ENCODE measurements around the gene CTSA.
A peak's percentile ranks its signal among the peaks of the same experiment; 100 is the strongest.

Gene CTSA

DNA sequence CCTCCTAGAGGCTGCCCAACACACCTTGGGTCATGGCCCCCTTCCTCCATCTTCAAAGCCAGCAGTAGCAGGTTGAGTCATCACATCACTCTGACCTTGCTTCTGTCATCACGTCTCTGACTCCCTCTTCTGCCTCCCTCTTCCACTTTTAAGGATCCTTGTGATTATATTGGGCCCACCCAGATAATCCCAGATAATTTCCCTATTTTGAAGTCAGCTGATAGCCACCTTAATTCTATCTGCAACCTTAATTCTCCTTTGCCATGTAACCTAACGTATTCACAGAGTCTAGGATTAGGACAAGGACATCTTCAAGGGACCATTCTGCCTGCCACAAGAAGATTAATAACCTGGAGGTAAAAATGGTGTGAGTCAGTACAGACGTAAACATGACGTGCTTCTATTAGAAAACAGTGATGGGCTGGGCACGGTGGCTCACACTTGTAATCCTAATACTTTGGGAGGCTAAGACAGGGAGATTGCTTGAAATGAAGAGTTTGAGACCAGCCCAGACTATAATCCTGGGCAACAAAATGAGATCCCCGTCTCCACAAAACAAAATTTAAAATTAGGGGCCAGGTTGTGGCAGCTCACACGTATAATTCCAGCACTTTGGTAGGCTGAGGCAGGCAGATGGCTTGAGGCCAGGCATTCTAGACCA lies 30.4 kb upstream of the CTSA start:
- TF ChIP-seq REST (IDR thresholded peaks at IDR 0.05; ENCODE audit: low read depth) (no peak), FOXM1 (IDR thresholded peaks at IDR 0.05; ENCODE audit: borderline replicate concordance, low read depth) (no peak), CEBPB (IDR thresholded peaks at IDR 0.05) (no peak), TAF1 (IDR thresholded peaks at IDR 0.05; ENCODE audit: low read depth) (no peak)

- TF ChIP-seq NFIC (IDR thresholded peaks at IDR 0.05), result peak; percentile 55; the same call in 1 of the 2 replicates
- no peak for TF ChIP-seq FOXM1 (IDR thresholded peaks at IDR 0.05; ENCODE audit: borderline replicate concordance, low read depth)
These were observed 29.7 kb upstream of the CTSA start for GRCh38 chr20:45861221-45862075.

GRCh38 chr20:45863543-45864470 lies 27.3 kb upstream of the CTSA start:
- no peak for TF ChIP-seq USF1 (IDR thresholded peaks at IDR 0.05)
- no peak for TF ChIP-seq RAD21 (IDR thresholded peaks at IDR 0.05; ENCODE audit: low read depth)
- TF ChIP-seq TEAD4 (IDR thresholded peaks at IDR 0.05), result no peak
- TF ChIP-seq ZBTB7A (IDR thresholded peaks at IDR 0.05; ENCODE audit: low read depth), result no peak
- no peak for TF ChIP-seq CEBPB (IDR thresholded peaks at IDR 0.05)

DNA sequence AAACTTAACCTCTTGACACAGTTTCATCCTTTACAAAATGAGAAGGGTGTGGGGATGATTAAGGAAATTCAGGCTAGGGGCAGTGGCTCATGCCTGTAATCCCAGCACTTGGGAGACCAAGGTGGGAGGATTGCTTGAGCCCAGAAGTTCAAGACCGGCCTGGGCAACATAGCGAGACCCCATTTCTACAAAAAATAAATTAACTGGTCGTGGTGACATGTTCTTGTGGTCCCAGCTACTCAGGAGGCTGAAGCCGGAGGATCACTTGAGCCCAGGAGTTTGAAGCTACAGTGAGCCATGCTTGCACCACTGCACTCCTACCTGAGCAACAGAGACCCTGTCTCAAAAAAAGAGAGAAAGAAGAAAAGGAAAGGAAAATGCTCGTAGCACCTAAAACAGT lies 24.7 kb upstream of the CTSA start:
- TF ChIP-seq NFIC (IDR thresholded peaks at IDR 0.05) (no peak), TEAD4 (IDR thresholded peaks at IDR 0.05) (no peak), FOXM1 (IDR thresholded peaks at IDR 0.05; ENCODE audit: borderline replicate concordance, low read depth) (no peak), TAF1 (IDR thresholded peaks at IDR 0.05; ENCODE audit: low read depth) (no peak), CREB1 (IDR thresholded peaks at IDR 0.05; ENCODE audit: low read depth) (no peak), USF1 (IDR thresholded peaks at IDR 0.05) (no peak), ZBTB7A (IDR thresholded peaks at IDR 0.05; ENCODE audit: low read depth) (no peak)

DNA sequence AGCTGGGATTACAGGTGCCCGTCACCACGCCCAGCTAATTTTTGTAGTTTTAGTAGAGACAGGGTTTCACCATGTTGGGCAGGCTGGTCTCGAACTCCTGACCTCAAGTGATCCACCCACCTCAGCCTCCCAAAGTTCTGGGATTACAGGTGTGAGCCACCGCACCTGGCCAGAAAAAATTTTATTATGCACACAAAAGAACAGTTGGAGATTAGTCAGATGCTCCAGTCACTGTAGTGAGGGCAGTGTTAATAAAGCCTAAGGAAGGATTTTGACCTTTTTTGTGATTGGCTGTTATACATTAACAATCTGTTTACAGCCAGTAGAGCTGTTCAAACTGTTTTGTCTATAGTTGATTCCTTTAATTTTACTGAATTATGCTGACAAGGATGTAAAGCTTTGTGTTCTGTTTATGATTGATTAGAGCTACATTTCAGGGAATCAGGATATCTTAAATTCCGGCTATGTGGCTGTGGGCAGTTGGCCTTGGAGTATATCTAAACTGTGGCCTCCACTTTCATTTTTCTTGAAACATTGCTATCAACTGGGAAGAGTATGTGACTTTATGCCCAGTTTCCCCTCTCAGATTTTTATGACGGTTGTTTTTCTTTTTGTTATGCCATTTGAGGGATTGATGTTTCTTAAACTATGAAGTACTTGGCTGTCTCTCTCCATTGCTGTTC lies 23.9 kb upstream of the CTSA start:
- TF ChIP-seq CEBPB (IDR thresholded peaks at IDR 0.05) (no peak), EP300 (IDR thresholded peaks at IDR 0.05; ENCODE audit: borderline replicate concordance) (no peak), ZBTB7A (IDR thresholded peaks at IDR 0.05; ENCODE audit: low read depth) (no peak), EGR1 (IDR thresholded peaks at IDR 0.05) (no peak), TEAD4 (IDR thresholded peaks at IDR 0.05) (no peak), USF1 (IDR thresholded peaks at IDR 0.05) (no peak), REST (IDR thresholded peaks at IDR 0.05; ENCODE audit: low read depth) (no peak), TCF12 (IDR thresholded peaks at IDR 0.05; ENCODE audit: low read depth) (no peak), MAX (IDR thresholded peaks at IDR 0.05) (no peak), CREB1 (IDR thresholded peaks at IDR 0.05; ENCODE audit: low read depth) (no peak), RAD21 (IDR thresholded peaks at IDR 0.05; ENCODE audit: low read depth) (no peak), FOXM1 (IDR thresholded peaks at IDR 0.05; ENCODE audit: borderline replicate concordance, low read depth) (no peak), YY1 (IDR thresholded peaks at IDR 0.05; ENCODE audit: low read depth) (no peak), TAF1 (IDR thresholded peaks at IDR 0.05; ENCODE audit: low read depth) (no peak), NFIC (IDR thresholded peaks at IDR 0.05) (no peak)

Data from Ishikawa (cell line).